Loucy (cell line): ENCODE results near the gene PROZ.

Experiments
- H2AFZ ChIP-seq: fragments of 200-600 bp; sonication (generic); 2 replicates; pipeline ENCODE4 v1.6.0; 2016; ENCODE audit warnings: antibody characterized with exemption, mild to moderate bottlenecking, low read length, moderate library complexity
- H3F3A ChIP-seq: fragments of 200-600 bp; 2 replicates; pipeline ENCODE4 v1.6.0; 2016; ENCODE audit warnings: antibody characterized with exemption, low read depth, mild to moderate bottlenecking
- H3K27me3 ChIP-seq: fragments of 200-600 bp; sonication (generic); 2 replicates; pipeline ENCODE4 v1.6.1; 2014; ENCODE audit warnings: low read length, mild to moderate bottlenecking; ENCODE audit not compliant: insufficient read depth, poor library complexity, severe bottlenecking
- H3K36me3 ChIP-seq: fragments of 200-600 bp; sonication (generic); 2 replicates; pipeline ENCODE4 v1.6.1; 2016; ENCODE audit warnings: low read length; ENCODE audit not compliant: insufficient read depth
- H3K4me1 ChIP-seq: fragments of 200-600 bp; sonication (generic); 2 replicates; pipeline ENCODE4 v1.5.1; 2014; ENCODE audit warnings: low read length, mild to moderate bottlenecking; ENCODE audit not compliant: insufficient read depth, poor library complexity, severe bottlenecking
- H3K4me2 ChIP-seq: fragments of 200-600 bp; sonication (generic); 2 replicates; pipeline ENCODE4 v1.6.0; 2014; ENCODE audit warnings: antibody characterized with exemption, low read length, low read depth, mild to moderate bottlenecking; ENCODE audit not compliant: poor library complexity, severe bottlenecking
- H3K4me3 ChIP-seq: fragments of 200-600 bp; sonication (generic); 2 replicates; pipeline ENCODE4 v1.5.1; 2014; ENCODE audit warnings: low read length, mild to moderate bottlenecking, mixed read lengths; ENCODE audit not compliant: poor library complexity, severe bottlenecking
- H3K79me2 ChIP-seq: fragments of 200-600 bp; sonication (generic); 2 replicates; pipeline ENCODE4 v1.6.1; 2014; ENCODE audit warnings: low read length; ENCODE audit not compliant: insufficient read depth
- H3K9ac ChIP-seq: fragments of 200-600 bp; sonication (generic); 2 replicates; pipeline ENCODE4 v1.6.0; 2014; ENCODE audit warnings: mild to moderate bottlenecking, low read depth, low read length, moderate library complexity; ENCODE audit not compliant: poor library complexity, severe bottlenecking
- H3K9me2 ChIP-seq: fragments of 200-600 bp; sonication (generic); replicated peaks from 2 replicates; pipeline ENCODE4 v1.6.1; 2016; ENCODE audit warnings: low read depth, low read length, mixed read lengths
- H3K9me3 ChIP-seq: fragments of 200-600 bp; sonication (generic); 2 replicates; pipeline ENCODE4 v1.6.1; 2014; ENCODE audit warnings: mild to moderate bottlenecking, antibody characterized with exemption, low read length, low read depth; ENCODE audit not compliant: insufficient read depth
- H4K20me1 ChIP-seq: fragments of 200-600 bp; sonication (generic); 2 replicates; pipeline ENCODE4 v1.6.0; 2014; ENCODE audit warnings: antibody characterized with exemption, low read length, mild to moderate bottlenecking; ENCODE audit not compliant: insufficient read depth, poor library complexity, severe bottlenecking
- EZH2phosphoT487 ChIP-seq: fragments of 200-600 bp; IDR thresholded peaks from 2 replicates; pipeline ENCODE4 v1.6.1; 2018; ENCODE audit warnings: antibody characterized with exemption, mild to moderate bottlenecking, moderate library complexity, borderline replicate concordance
- TF ChIP-seq, protein P1 (sequence below): fragments of 200-600 bp; sonication (generic); conservative IDR thresholded peaks from 2 replicates; pipeline ENCODE4 v1.5.1; 2014; ENCODE audit warnings: mild to moderate bottlenecking, antibody characterized with exemption, low read length

Gene PROZ

DNA sequence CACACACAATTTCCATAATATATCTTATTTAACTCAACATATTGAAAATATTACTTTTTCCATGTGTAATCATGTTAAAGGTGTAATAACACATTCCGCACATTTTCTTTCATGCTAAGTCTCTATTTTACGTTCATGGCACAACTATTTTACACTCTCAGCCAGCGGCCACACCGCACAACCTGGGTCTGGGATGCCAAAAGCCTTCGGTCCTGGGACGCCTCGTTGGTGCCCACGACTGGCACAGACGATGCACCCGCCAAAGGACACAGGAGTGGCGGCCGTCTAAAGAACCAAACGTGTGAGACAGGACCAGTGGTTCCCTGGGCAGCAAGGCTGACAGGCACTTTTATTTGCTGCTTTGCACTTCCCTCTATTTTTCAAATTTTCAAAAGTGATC lies 10.0 kb upstream of the PROZ start:
- H3F3A ChIP-seq, result no peaks in the 10 kb centered on the region
- no peak overlapping the region for H3K9ac ChIP-seq
- H2AFZ ChIP-seq, result no peak overlapping the region
- no peak overlapping the region for H3K4me2 ChIP-seq
- no peaks in the 10 kb centered on the region for H3K27me3 ChIP-seq
- H3K4me1 ChIP-seq, result peaks cover 5% of the 10 kb centered on the region
- no peak for TF ChIP-seq EZH2phosphoT487
- TF ChIP-seq, protein P1, sequence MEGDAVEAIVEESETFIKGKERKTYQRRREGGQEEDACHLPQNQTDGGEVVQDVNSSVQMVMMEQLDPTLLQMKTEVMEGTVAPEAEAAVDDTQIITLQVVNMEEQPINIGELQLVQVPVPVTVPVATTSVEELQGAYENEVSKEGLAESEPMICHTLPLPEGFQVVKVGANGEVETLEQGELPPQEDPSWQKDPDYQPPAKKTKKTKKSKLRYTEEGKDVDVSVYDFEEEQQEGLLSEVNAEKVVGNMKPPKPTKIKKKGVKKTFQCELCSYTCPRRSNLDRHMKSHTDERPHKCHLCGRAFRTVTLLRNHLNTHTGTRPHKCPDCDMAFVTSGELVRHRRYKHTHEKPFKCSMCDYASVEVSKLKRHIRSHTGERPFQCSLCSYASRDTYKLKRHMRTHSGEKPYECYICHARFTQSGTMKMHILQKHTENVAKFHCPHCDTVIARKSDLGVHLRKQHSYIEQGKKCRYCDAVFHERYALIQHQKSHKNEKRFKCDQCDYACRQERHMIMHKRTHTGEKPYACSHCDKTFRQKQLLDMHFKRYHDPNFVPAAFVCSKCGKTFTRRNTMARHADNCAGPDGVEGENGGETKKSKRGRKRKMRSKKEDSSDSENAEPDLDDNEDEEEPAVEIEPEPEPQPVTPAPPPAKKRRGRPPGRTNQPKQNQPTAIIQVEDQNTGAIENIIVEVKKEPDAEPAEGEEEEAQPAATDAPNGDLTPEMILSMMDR, result no peak
- no peaks in the 10 kb centered on the region for H3K36me3 ChIP-seq
- no peak overlapping the region for H3K4me3 ChIP-seq
- H3K9me2 ChIP-seq, result no peaks in the 10 kb centered on the region
- H3K79me2 ChIP-seq, result no peaks in the 10 kb centered on the region
- H3K9me3 ChIP-seq, result no peaks in the 10 kb centered on the region
- H4K20me1 ChIP-seq, result no peaks in the 10 kb centered on the region

DNA sequence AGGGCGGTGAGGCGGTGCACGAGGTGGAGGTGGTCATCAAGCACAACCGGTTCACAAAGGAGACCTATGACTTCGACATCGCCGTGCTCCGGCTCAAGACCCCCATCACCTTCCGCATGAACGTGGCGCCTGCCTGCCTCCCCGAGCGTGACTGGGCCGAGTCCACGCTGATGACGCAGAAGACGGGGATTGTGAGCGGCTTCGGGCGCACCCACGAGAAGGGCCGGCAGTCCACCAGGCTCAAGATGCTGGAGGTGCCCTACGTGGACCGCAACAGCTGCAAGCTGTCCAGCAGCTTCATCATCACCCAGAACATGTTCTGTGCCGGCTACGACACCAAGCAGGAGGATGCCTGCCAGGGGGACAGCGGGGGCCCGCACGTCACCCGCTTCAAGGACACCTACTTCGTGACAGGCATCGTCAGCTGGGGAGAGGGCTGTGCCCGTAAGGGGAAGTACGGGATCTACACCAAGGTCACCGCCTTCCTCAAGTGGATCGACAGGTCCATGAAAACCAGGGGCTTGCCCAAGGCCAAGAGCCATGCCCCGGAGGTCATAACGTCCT lies 9.4 kb upstream of the PROZ start:
- H4K20me1 ChIP-seq, result no peaks in the 10 kb centered on the region
- no peak overlapping the region for H3K9ac ChIP-seq
- H3K36me3 ChIP-seq, result no peaks in the 10 kb centered on the region
- no peaks in the 10 kb centered on the region for H3F3A ChIP-seq
- no peaks in the 10 kb centered on the region for H3K9me3 ChIP-seq
- no peak overlapping the region for H3K4me2 ChIP-seq
- H3K9me2 ChIP-seq, result no peaks in the 10 kb centered on the region
- H3K4me1 ChIP-seq, result peaks cover 9% of the 10 kb centered on the region
- no peak overlapping the region for H2AFZ ChIP-seq
- no peak overlapping the region for H3K4me3 ChIP-seq
- no peaks in the 10 kb centered on the region for H3K79me2 ChIP-seq
- no peak for TF ChIP-seq EZH2phosphoT487
- TF ChIP-seq, protein P1, result no peak
- no peaks in the 10 kb centered on the region for H3K27me3 ChIP-seq

DNA sequence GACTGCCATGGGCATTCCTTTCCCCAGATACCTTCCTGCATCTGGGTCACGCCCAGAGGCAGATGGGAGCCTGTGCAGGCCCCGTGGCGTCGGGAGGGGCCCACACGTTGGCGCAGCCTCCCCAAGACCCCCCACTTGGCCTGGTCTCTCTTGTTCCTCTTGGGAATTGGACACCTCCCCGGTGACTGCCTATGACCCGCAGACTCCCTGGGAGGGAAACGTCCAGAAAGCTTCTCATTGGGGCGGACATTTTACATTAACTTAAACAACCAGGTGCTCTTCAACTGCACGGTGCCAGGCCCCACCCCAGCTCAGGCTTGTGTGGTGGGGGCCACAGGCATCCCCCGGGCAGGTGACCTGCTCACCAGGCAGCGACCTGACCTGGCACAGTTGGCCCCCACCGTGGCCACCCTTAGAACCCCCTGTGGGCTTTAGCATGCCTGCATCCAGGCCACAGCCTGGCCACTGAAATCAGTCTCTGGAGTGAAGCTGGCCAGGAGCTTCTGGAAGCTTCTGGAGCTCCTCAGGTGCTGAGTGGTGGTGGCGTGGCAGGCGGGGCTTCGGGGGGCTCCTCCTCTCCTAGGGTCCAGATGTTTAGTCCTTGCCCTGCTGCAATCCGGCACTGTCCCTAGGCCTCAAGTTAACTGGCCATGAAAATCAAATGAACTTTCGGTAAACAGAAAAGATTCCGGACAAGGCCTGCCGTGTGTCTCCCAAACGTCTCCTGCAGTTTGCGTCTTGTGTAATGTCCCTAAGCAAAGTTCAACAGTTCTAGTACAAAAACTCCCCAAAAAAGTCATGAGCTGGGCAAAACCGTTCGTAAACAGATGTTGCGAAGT lies 8.5 kb upstream of the PROZ start:
- H3K79me2 ChIP-seq, result no peaks in the 10 kb centered on the region
- H2AFZ ChIP-seq, result no peak overlapping the region
- H4K20me1 ChIP-seq, result no peaks in the 10 kb centered on the region
- TF ChIP-seq, protein P1, result no peak
- TF ChIP-seq EZH2phosphoT487, result no peak
- H3K9me3 ChIP-seq, result no peaks in the 10 kb centered on the region
- no peak overlapping the region for H3K4me3 ChIP-seq
- no peak overlapping the region for H3K4me2 ChIP-seq
- no peaks in the 10 kb centered on the region for H3K36me3 ChIP-seq
- H3K9ac ChIP-seq, result no peak overlapping the region
- no peaks in the 10 kb centered on the region for H3K9me2 ChIP-seq
- no peaks in the 10 kb centered on the region for H3K27me3 ChIP-seq
- H3K4me1 ChIP-seq, result peaks cover 15% of the 10 kb centered on the region
- no peaks in the 10 kb centered on the region for H3F3A ChIP-seq
